AG04449 (cell line): ENCODE results near the gene PDX1.
A peak's percentile ranks its signal among the peaks of the same experiment; 100 is the strongest.

Experiments used
- CTCF ChIA-PET: fragments of 350-600 bp; formaldehyde crosslinking; extraction: SDS; loops from one replicate; lab custom pipeline; 2021; ENCODE audit warnings: antibody characterized with exemption; lab: Yijun Ruan, JAX
- POLR2A ChIA-PET: fragments of 400-600, 350-600 bp; formaldehyde crosslinking; extraction: SDS; loops from one replicate; lab custom pipeline; 2020; ENCODE audit warnings: antibody characterized with exemption, inconsistent platforms; lab: Yijun Ruan, JAX
- DNase-seq: peaks from one replicate; pipeline ENCODE4 v3.0.0-alpha.2; 2010; ENCODE audit warnings: low read depth, low spot score
- H3K4me3 ChIP-seq: 2 replicates; pipeline ENCODE4 v1.5.1; 2011; ENCODE audit warnings: low read depth, mild to moderate bottlenecking, control low read depth, low read length
- CTCF ChIP-seq: IDR thresholded peaks from one replicate; pipeline ENCODE4 v1.5.1; 2011; ENCODE audit warnings: mild to moderate bottlenecking, moderate library complexity, low read length, control low read depth, inconsistent platforms; ENCODE audit not compliant: insufficient read depth; ENCODE audit errors: missing control alignments

The PDX1 gene

GRCh38 chr13:27917121-27917947 is 2.5 kb upstream of the PDX1 start:
- ChIA-PET CTCF (no interaction called here), POLR2A (no interaction called here)
- TF ChIP-seq CTCF = no peak
- no peak for DNase-seq
- no peak overlapping the region for H3K4me3 ChIP-seq

GRCh38 chr13:27918041-27918917 is 1.5 kb upstream of the PDX1 start:
- ChIA-PET CTCF (no interaction called here), POLR2A (no interaction called here)
- no peak overlapping the region for H3K4me3 ChIP-seq
- no peak for TF ChIP-seq CTCF
- DNase-seq = no peak

- CTCF ChIA-PET = interaction anchor here (0.9 kb wide), 1 partner anchor 33 kb away, joined by 3 read pairs; no protein-coding TSS in a partner anchor
- POLR2A ChIA-PET = interaction anchor here (0.6 kb wide), 1 partner anchor 13 kb away, joined by 3 read pairs; no protein-coding TSS in a partner anchor
- TF ChIP-seq CTCF = no peak
- no peak for DNase-seq
- H3K4me3 ChIP-seq = no peak overlapping the region
These were observed 712 bp upstream of the PDX1 start for GRCh38 chr13:27918918-27919658.

- ChIA-PET POLR2A (interaction anchor here (0.6 kb wide), 1 partner anchor 13 kb away, joined by 3 read pairs; no protein-coding TSS in a partner anchor), CTCF (interaction anchor here (0.9 kb wide), 1 partner anchor 32 kb away, joined by 3 read pairs; no protein-coding TSS in a partner anchor)
- no peak overlapping the region for H3K4me3 ChIP-seq
- DNase-seq = no peak
- TF ChIP-seq CTCF = no peak
These were observed 204 bp upstream of the PDX1 start for GRCh38 chr13:27919659-27919933.

- H3K4me3 ChIP-seq = peak overlapping the region; percentile 32
- ChIA-PET CTCF (interaction anchor here (1.3 to 1.9 kb wide), 2 partner anchors 33 to 36 kb away, joined by 3 to 10 read pairs; no protein-coding TSS in a partner anchor), POLR2A (interaction anchor here (1.1 kb wide), 1 partner anchor 50 kb away, joined by 3 read pairs; no protein-coding TSS in a partner anchor)
- DNase-seq = no peak
- TF ChIP-seq CTCF = no peak
These were observed 1.0 kb downstream of the PDX1 start for GRCh38 chr13:27920677-27921420.
